ENCODE measurements around the gene LRRN2.
"Not testable (repeated sequence)": the region's sequence is repeated elsewhere in the genome, so short reads cannot be mapped to it uniquely, and the experiment has no call there.

DNA sequence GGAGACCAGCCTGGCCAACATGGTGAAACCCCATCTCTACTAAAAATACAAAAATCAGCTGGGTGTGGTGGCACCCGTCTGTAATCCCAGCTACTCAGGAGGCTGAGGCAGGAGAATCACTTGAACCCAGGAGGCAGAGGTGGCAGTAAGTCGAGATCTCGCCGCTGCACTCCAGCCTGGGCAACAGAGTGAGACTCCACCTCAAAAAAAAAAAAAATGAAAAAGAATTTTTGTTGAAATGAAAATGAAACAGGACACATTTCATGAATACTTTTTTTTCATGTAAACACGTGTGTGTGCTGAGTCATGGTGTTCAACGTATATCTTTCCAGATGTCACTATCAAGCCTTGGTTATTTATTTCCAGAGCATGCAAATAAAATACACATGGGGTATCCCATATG lies 5.8 kb upstream of the LRRN2 start:
- not testable (repeated sequence) for TF ChIP-seq POLR2A, EP300 (IDR thresholded peaks at IDR 0.05)
- TF ChIP-seq, protein P1, sequence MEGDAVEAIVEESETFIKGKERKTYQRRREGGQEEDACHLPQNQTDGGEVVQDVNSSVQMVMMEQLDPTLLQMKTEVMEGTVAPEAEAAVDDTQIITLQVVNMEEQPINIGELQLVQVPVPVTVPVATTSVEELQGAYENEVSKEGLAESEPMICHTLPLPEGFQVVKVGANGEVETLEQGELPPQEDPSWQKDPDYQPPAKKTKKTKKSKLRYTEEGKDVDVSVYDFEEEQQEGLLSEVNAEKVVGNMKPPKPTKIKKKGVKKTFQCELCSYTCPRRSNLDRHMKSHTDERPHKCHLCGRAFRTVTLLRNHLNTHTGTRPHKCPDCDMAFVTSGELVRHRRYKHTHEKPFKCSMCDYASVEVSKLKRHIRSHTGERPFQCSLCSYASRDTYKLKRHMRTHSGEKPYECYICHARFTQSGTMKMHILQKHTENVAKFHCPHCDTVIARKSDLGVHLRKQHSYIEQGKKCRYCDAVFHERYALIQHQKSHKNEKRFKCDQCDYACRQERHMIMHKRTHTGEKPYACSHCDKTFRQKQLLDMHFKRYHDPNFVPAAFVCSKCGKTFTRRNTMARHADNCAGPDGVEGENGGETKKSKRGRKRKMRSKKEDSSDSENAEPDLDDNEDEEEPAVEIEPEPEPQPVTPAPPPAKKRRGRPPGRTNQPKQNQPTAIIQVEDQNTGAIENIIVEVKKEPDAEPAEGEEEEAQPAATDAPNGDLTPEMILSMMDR (IDR thresholded peaks at IDR 0.05) = not testable (repeated sequence)
